Stimulated activated CD8-positive, alpha-beta memory T cell treated with anti-CD3 and anti-CD28 coated beads, Interleukin-7, amount 100 ng/mL, for 24 hours (primary cell): ENCODE measurements around the gene ASAP2.

Source experiments
- DNase-seq: peaks from one replicate; pipeline ENCODE4 v3.0.0-alpha.2; 2020; ENCODE audit warnings: low read depth

Gene ASAP2

DNA sequence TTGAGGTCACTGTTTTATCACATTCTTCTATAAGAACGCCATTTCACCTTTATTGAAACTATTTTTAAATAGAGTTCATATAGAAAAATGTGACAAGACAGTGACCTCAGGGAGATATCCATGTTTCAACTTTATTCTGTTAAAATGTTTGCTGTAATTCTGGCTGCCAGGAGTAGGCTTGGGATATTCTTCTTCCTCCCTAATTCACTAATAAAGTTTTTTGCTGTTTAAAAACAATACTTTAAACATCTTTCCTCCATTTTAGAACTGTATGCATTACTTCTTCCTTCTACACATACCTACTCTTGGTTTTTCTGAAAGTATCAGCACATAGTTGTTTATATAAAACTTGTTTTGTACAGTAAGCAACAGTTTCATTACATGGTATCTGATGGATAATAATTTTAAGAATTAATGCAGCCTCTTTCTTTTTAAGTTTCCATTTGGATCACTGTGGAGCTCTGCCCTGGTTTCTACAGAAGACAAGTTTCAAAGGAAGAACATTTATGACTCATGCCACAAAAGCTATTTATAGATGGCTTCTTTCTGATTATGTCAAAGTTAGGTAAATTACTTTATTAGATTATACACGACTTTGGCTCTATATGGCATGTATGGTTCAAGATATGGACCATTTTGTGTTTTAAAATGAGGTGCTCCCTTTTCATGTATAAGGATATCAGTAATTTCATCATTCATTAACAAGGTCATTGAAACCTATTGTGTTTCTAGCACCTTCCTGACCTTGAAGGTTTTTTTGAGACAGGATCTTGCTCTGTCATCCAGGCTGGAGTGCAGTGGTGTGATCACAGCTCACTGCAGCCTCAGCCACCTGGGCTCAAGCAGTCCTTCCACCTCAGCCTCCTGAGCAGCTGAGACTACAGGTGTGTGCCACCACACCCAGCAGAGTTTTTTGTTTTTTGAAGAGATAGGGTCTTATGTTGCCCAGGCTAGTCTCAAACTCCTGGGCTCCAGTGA lies 224.0 kb downstream of the ASAP2 start:
- DNase-seq: no peak

DNA sequence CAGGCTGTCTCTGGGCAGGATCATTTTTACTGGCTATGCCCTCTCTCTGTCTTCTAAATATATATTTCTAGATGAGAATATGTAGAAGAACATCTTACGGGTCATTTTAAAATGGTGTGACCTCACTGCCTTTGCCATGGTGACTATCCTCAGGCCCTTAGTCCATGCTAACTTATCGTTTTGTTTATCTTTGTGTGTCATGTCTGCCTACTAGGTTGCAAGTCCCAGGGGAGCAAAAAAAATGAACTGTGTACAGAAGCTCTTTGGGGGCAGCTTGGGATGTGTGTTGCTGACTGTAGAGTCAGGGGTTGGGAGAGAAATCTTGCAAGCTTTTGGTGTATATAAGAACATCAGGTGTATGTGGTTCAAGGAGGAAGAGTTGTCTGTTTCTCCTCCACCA lies 227.9 kb downstream of the ASAP2 start:
- no peak for DNase-seq

DNA sequence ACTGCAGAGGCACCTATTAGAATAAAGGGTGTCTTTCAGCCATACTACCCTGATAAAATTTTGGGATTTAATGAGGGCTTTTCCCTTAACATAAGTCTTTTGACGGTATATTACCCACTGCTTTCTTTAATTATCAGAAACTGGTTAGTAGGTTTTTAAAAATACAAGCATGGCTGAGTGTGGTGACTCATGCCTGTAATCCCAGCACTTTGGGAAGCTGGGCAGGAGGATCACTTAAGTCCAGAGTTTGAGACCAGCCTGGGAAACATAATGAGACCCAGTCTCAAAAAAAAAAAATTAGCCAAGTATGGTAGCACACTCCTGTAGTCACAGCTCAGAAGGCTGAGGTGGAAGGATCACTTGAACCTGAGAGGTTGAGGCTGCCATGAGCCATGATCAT lies 232.9 kb downstream of the ASAP2 start:
- DNase-seq: no peak

DNA sequence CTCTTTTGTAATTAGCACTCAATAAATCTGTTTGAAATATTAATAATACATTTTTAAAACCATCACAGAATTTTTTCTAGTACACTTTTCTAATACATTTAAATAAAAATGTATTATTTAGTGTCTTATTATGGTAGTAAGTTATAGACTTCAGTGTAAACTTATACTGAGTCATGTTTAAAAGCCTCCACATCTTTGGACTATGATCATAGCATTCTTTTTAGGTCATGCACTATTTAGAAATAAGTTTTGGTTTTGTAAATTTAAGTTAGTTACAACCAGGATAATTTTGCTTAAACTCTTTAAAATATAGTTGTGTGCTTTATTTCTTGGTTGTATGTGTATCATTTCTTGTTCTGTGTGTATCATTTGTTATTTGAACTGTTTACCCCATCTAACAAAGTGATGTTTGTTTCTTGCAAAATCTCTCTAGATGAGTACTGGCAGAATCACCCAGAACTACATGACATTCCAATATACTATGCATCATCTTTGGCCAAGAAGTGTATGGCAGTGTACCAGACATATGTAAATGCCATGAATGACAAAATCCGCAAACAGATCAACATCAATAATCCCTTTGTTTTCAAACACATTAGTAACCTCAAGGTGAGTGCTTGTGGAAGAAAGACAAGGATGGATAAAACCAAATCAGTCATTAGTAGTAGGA lies 233.6 kb downstream of the ASAP2 start:
- DNase-seq: no peak

DNA sequence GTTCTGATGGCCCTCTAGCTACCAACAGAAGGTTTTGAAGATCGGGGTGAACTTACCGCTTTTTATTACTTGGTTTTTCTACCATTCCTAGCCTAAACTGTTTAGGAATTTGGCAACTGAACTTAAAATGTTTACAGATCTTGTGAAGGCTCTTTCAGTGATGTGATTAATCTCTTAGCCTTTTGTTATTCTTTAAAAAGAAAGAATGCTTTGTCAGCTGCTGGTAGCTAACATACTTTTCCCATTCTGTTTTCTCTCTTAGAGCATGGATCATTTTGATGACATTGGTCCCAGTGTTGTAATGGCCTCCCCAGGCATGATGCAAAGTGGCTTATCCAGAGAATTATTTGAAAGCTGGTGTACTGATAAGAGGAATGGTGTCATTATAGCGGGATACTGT lies 234.9 kb downstream of the ASAP2 start:
- no peak for DNase-seq

DNA sequence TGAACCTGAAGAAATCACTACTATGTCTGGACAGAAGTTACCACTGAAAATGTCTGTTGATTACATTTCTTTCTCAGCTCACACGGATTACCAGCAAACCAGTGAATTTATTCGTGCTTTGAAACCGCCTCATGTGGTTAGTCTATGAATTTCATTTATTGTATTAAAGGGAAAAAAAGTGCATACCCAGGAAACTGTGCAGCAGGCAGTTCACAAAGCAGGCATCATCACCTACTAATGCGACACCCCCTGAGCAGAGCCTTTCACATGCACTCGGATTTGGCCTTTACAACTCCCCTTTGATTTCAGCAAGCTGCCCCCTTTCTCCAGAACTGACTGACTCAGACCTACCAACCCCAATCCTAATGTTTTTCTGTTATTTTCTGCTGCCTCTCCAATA lies 236.9 kb downstream of the ASAP2 start:
- no peak for DNase-seq

DNA sequence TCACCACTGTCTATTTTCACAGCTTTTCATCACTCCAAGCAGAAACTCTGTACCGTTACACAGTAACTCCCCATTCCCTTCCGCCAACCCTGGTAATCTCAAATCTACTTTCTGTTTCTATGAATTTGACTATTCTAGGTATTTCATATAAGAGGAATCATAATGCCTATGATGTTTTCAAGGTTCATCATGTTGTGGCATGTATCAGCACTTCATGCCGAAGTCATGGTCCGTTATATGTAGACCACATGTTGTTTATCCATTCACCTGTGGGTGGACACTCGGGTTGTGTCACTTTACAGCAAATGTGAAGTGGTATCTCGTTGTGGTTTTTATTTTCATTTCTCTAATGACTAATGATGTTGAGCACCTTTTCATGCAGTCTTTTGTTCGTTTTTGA lies 238.5 kb downstream of the ASAP2 start:
- no peak for DNase-seq

DNA sequence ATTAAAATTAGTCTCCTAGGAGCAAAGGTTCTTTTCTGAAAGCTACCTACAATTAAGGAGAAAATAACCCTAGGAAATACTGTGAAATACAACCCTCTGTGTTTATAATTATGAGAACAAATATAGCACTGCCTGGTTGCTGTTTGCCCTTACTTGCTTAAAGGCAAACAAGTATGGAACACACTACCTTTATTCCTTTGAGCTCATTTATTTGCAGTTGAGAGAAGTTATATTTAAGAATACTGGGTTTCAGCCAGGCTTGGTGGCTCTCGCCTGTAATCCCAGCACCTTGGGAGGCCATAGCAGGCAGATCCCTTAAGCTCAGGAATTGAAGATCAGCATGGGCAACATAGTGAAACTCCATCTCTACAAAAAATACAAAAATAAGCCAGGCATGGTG lies 244.6 kb downstream of the ASAP2 start:
- DNase-seq: no peak
